Mucosa of rectum (tissue), 2 donors: ENCODE results near the gene SIGLEC8.

Experiments used
- H3K27ac ChIP-seq, 2 donors: one replicate each; pipeline ENCODE4 v1.7.0; 2013; ENCODE audit warnings: inconsistent platforms in 2 of 2, low read depth in 2 of 2, low read length in 2 of 2
- H3K27me3 ChIP-seq, 2 donors: one replicate each; pipeline ENCODE4 v1.7.0; 2013; ENCODE audit warnings: low read length in 2 of 2; ENCODE audit not compliant: control insufficient read depth in 2 of 2, insufficient read depth in 2 of 2
- H3K36me3 ChIP-seq, 2 donors: one replicate each; pipeline ENCODE4 v1.7.0; 2013; ENCODE audit warnings: low read length in 2 of 2; ENCODE audit not compliant: control insufficient read depth in 2 of 2, insufficient read depth in 2 of 2
- H3K4me1 ChIP-seq, 2 donors: one replicate each; pipeline ENCODE4 v1.7.0; 2013; ENCODE audit warnings: low read length in 2 of 2, mild to moderate bottlenecking in 1 of 2; ENCODE audit not compliant: control insufficient read depth in 2 of 2, insufficient read depth in 2 of 2
- H3K4me3 ChIP-seq, 2 donors: one replicate each; pipeline ENCODE4 v1.7.0; 2013; ENCODE audit warnings: low read length in 2 of 2
- H3K9ac ChIP-seq, 2 donors: one replicate each; pipeline ENCODE4 v1.7.0; 2013; ENCODE audit warnings: low read length in 2 of 2, low read depth in 1 of 2, mild to moderate bottlenecking in 1 of 2
- H3K9me3 ChIP-seq, 2 donors: one replicate each; pipeline ENCODE4 v1.7.0; 2013; ENCODE audit warnings: low read length in 2 of 2; ENCODE audit not compliant: control insufficient read depth in 2 of 2
- donor health status: healthy.
- donor health status: Normal muscosa, but diverticular disease.

Gene SIGLEC8

GRCh38 chr19:51407511-51408131 lies 50.6 kb downstream of the SIGLEC8 start:
- Histone ChIP-seq H3K9me3 (no peaks in the 10 kb centered on the region), H3K4me1 (no peaks in the 10 kb centered on the region), H3K4me3 (no peak overlapping the region), H3K36me3 (no peaks in the 10 kb centered on the region), H3K27me3 (no peaks in the 10 kb centered on the region), H3K27ac (no peak overlapping the region), H3K9ac (no peak overlapping the region)

- H3K27me3 ChIP-seq: no peaks in the 10 kb centered on the region
- H3K36me3 ChIP-seq: no peaks in the 10 kb centered on the region
- H3K9ac ChIP-seq: no peak overlapping the region
- no peak overlapping the region for H3K4me3 ChIP-seq
- H3K27ac ChIP-seq: no peak overlapping the region
- H3K9me3 ChIP-seq: peaks cover 0 to 4% of the 10 kb centered on the region in 2 donors
- H3K4me1 ChIP-seq: no peaks in the 10 kb centered on the region
Observed at GRCh38 chr19:51402117-51402516, 56.1 kb downstream of the SIGLEC8 start.
